OCI-LY7 (cell line): ENCODE results near the gene ZNF200.

Experiments used
- EZH2phosphoT487 ChIP-seq: fragments of 200-600 bp; sonication (generic); IDR thresholded peaks from 2 replicates; pipeline ENCODE4 v1.6.1; 2018; ENCODE audit warnings: low read depth, borderline replicate concordance, mild to moderate bottlenecking, mixed run types, antibody characterized with exemption, low read length, moderate library complexity, mixed read lengths
- TF ChIP-seq, protein P1 (sequence below): fragments of 200-600 bp; sonication (generic); conservative IDR thresholded peaks from 2 replicates; pipeline ENCODE4 v1.5.1; 2014; ENCODE audit warnings: mild to moderate bottlenecking, antibody characterized with exemption, low read length, moderate library complexity, mixed read lengths

GRCh38 chr16:3212006-3212405, 23.0 kb downstream of the ZNF200 start:
- TF ChIP-seq, protein P1, sequence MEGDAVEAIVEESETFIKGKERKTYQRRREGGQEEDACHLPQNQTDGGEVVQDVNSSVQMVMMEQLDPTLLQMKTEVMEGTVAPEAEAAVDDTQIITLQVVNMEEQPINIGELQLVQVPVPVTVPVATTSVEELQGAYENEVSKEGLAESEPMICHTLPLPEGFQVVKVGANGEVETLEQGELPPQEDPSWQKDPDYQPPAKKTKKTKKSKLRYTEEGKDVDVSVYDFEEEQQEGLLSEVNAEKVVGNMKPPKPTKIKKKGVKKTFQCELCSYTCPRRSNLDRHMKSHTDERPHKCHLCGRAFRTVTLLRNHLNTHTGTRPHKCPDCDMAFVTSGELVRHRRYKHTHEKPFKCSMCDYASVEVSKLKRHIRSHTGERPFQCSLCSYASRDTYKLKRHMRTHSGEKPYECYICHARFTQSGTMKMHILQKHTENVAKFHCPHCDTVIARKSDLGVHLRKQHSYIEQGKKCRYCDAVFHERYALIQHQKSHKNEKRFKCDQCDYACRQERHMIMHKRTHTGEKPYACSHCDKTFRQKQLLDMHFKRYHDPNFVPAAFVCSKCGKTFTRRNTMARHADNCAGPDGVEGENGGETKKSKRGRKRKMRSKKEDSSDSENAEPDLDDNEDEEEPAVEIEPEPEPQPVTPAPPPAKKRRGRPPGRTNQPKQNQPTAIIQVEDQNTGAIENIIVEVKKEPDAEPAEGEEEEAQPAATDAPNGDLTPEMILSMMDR = no peak
- TF ChIP-seq EZH2phosphoT487 = no peak
